Keratinocyte (primary cell): ENCODE data around the gene FNDC3B.

Experiments used
- CTCF ChIP-seq, 3 experiments: IDR thresholded peaks in 1 of 3; conservative IDR thresholded peaks in 1 of 3; optimal IDR thresholded peaks in 1 of 3; 2 replicates in 2 of 3; 3 replicates in 1 of 3; pipeline versions ENCODE3 to v1.5.1; 2011; ENCODE audit warnings: low read length in 3 of 3, mild to moderate bottlenecking in 3 of 3, moderate library complexity in 2 of 3, control low read depth in 1 of 3, inconsistent platforms in 1 of 3; ENCODE audit not compliant: insufficient read depth in 2 of 3; ENCODE audit errors: extremely low read depth in 1 of 3
- EZH2 ChIP-seq: IDR thresholded peaks from one replicate; pipeline ENCODE4 v1.6.1; 2012; ENCODE audit warnings: inconsistent platforms, mild to moderate bottlenecking, low read length, moderate library complexity

GRCh38 chr3:172253200-172253599, 213.8 kb downstream of the FNDC3B start:
- TF ChIP-seq CTCF (optimal IDR thresholded peaks at IDR 0.05 in 1 of 3, IDR thresholded peaks at IDR 0.05 in 1 of 3, conservative IDR thresholded peaks at IDR 0.05 in 1 of 3; ENCODE audit: extremely low read depth in 1 of 3, insufficient read depth in 2 of 3, low read length in 3 of 3) (no peak), EZH2 (no peak)
